IMR-90 (cell line): ENCODE results near the gene PAPSS1. TPM values are rescaled to one million over a fixed set of nuclear protein-coding genes. Genes with fewer than 3 reads are reported as not detected.

Source experiments
- ATAC-seq: fragments of 200-7000 bp; cut with Tn5 transposase; 2 replicates; pipeline ENCODE4 v1.9.1; 2020; ENCODE audit warnings: low read depth, mild to moderate bottlenecking, moderate library complexity
- BruUV-seq: library from RNA; stranded (reverse); fragments of 400-500 nt; replicated peaks from 2 replicates; lab custom pipeline; 2021; lab: Mats Ljungman, UMichigan
- CTCF ChIA-PET: fragments of 300-600 bp; formaldehyde crosslinking; extraction: SDS; loops from one replicate; lab custom pipeline; 2021; ENCODE audit warnings: antibody characterized with exemption; lab: Yijun Ruan, JAX
- POLR2A ChIA-PET: fragments of 300-600 bp; sonication (Branson Sonifier 250); formaldehyde crosslinking; loops from one replicate; lab custom pipeline; 2022; ENCODE audit warnings: antibody characterized with exemption; ENCODE audit not compliant: unreplicated experiment; lab: Charles Lee
- DNase-seq: peaks from one replicate; pipeline ENCODE4 v3.0.0; 2013
- H2AFZ ChIP-seq: replicated peaks from 2 replicates; pipeline ENCODE3; 2013; ENCODE audit warnings: low read length, mild to moderate bottlenecking; ENCODE audit not compliant: poor library complexity
- H2AK5ac ChIP-seq: 2 replicates; pipeline ENCODE4 v1.6.1; 2013; ENCODE audit warnings: low read depth, low read length, inconsistent platforms
- H2AK9ac ChIP-seq: replicated peaks from 2 replicates; pipeline ENCODE3; 2013; ENCODE audit warnings: mild to moderate bottlenecking, low read depth, low read length, moderate library complexity; ENCODE audit not compliant: poor library complexity
- H2BK120ac ChIP-seq: 2 replicates; pipeline ENCODE4 v1.6.1; 2013; ENCODE audit warnings: low read depth, low read length, inconsistent platforms
- H2BK15ac ChIP-seq: 3 replicates; pipeline ENCODE4 v1.6.1; 2013; ENCODE audit warnings: low read depth, low read length, inconsistent platforms
- H2BK20ac ChIP-seq: 2 replicates; pipeline ENCODE4 v1.6.1; 2013; ENCODE audit warnings: low read depth, mild to moderate bottlenecking, inconsistent platforms, low read length, moderate library complexity
- H2BK5ac ChIP-seq: 2 replicates; pipeline ENCODE4 v1.6.1; 2013; ENCODE audit warnings: mild to moderate bottlenecking, low read depth, low read length, inconsistent platforms; ENCODE audit not compliant: poor library complexity, severe bottlenecking
- H3K14ac ChIP-seq: replicated peaks from 2 replicates; pipeline ENCODE4 v1.6.1; 2013; ENCODE audit warnings: low read depth, low read length, inconsistent platforms
- H3K18ac ChIP-seq: 2 replicates; pipeline ENCODE4 v1.6.1; 2013; ENCODE audit warnings: low read depth, low read length, control low read depth
- H3K23ac ChIP-seq: 2 replicates; pipeline ENCODE4 v1.6.1; 2013; ENCODE audit warnings: low read depth, low read length, inconsistent platforms
- H3K27ac ChIP-seq: 2 replicates; pipeline ENCODE4 v1.5.1; 2013; ENCODE audit warnings: mild to moderate bottlenecking, control low read depth, low read length; ENCODE audit not compliant: insufficient read depth
- H3K27me3 ChIP-seq: 2 replicates; pipeline ENCODE4 v1.6.1; 2013; ENCODE audit warnings: low read length; ENCODE audit not compliant: control insufficient read depth, insufficient read depth
- H3K36me3 ChIP-seq: 2 replicates; pipeline ENCODE4 v1.6.1; 2013; ENCODE audit warnings: low read length, mixed read lengths; ENCODE audit not compliant: control insufficient read depth, insufficient read depth
- H3K4ac ChIP-seq: 2 replicates; pipeline ENCODE4 v1.6.1; 2013; ENCODE audit warnings: low read depth, low read length, inconsistent platforms
- H3K4me1 ChIP-seq: 2 replicates; pipeline ENCODE4 v1.6.1; 2013; ENCODE audit warnings: low read length, mixed read lengths; ENCODE audit not compliant: control insufficient read depth, insufficient read depth
- H3K4me2 ChIP-seq: 2 replicates; pipeline ENCODE4 v1.6.1; 2013; ENCODE audit warnings: low read depth, mild to moderate bottlenecking, control low read depth, low read length, moderate library complexity
- H3K4me3 ChIP-seq: 2 replicates; pipeline ENCODE4 v1.5.1; 2013; ENCODE audit warnings: low read depth, mild to moderate bottlenecking, control low read depth, low read length, moderate library complexity; ENCODE audit not compliant: insufficient read depth
- H3K56ac ChIP-seq: 2 replicates; pipeline ENCODE4 v1.6.1; 2013; ENCODE audit warnings: low read length, inconsistent platforms; ENCODE audit not compliant: insufficient read depth; ENCODE audit errors: extremely low read depth
- H3K79me1 ChIP-seq, 2 experiments: 2 replicates each; pipeline ENCODE4 v1.6.1; 2013; ENCODE audit warnings: low read length in 2 of 2, inconsistent platforms in 1 of 2, low read depth in 1 of 2
- H3K9ac ChIP-seq: 2 replicates; pipeline ENCODE4 v1.6.1; 2013; ENCODE audit warnings: low read depth, low read length, control low read depth
- H3K9me1 ChIP-seq: 2 replicates; pipeline ENCODE4 v1.6.1; 2013; ENCODE audit warnings: low read length, inconsistent platforms; ENCODE audit not compliant: insufficient read depth
- H3K9me3 ChIP-seq: 2 replicates; pipeline ENCODE4 v1.6.1; 2013; ENCODE audit warnings: low read length; ENCODE audit not compliant: control insufficient read depth, insufficient read depth
- H4K20me1 ChIP-seq: 2 replicates; pipeline ENCODE4 v1.6.1; 2013; ENCODE audit warnings: low read length, inconsistent platforms; ENCODE audit not compliant: insufficient read depth
- H4K5ac ChIP-seq: 2 replicates; pipeline ENCODE4 v1.6.1; 2013; ENCODE audit warnings: mild to moderate bottlenecking, low read depth, low read length, control low read depth
- H4K8ac ChIP-seq, 2 experiments: 2 replicates each; pipeline ENCODE4 v1.6.1; 2013; ENCODE audit warnings: low read depth in 2 of 2, low read length in 2 of 2, control low read depth in 1 of 2, inconsistent platforms in 1 of 2
- H4K91ac ChIP-seq: 2 replicates; pipeline ENCODE4 v1.6.1; 2013; ENCODE audit warnings: low read depth, low read length, inconsistent platforms; ENCODE audit not compliant: insufficient read depth
- BHLHE40 ChIP-seq: fragments of 150-350 bp; IDR thresholded peaks from 2 replicates; pipeline ENCODE4 v1.6.1; 2016; ENCODE audit warnings: mild to moderate bottlenecking, low read depth, low read length
- CEBPB ChIP-seq: IDR thresholded peaks from 2 replicates; pipeline ENCODE4 v1.6.1; 2012; ENCODE audit warnings: low read depth, low read length, improper control_type of control experiment
- CHD1 ChIP-seq: IDR thresholded peaks from 2 replicates; pipeline ENCODE4 v1.6.1; 2012; ENCODE audit warnings: low read depth, low read length, improper control_type of control experiment
- CTCF ChIP-seq: conservative IDR thresholded peaks from 2 replicates; pipeline ENCODE4 v1.5.1; 2012; ENCODE audit warnings: mild to moderate bottlenecking, low read depth, low read length, improper control_type of control experiment
- ELK1 ChIP-seq: fragments of 150-350 bp; IDR thresholded peaks from 2 replicates; pipeline ENCODE4 v1.6.1; 2016; ENCODE audit warnings: low read depth, mild to moderate bottlenecking, low read length, moderate library complexity, borderline replicate concordance
- FOS ChIP-seq: fragments of 150-350 bp; IDR thresholded peaks from 2 replicates; pipeline ENCODE4 v1.6.1; 2016; ENCODE audit warnings: low read depth, low read length
- MAFK ChIP-seq: IDR thresholded peaks from 2 replicates; pipeline ENCODE4 v1.6.1; 2012; ENCODE audit warnings: low read depth, low read length, improper control_type of control experiment
- MXI1 ChIP-seq: IDR thresholded peaks from 2 replicates; pipeline ENCODE4 v1.6.1; 2012; ENCODE audit warnings: low read depth, mild to moderate bottlenecking, low read length, moderate library complexity, borderline replicate concordance
- NFE2L2 ChIP-seq: fragments of 150-350 bp; IDR thresholded peaks from 2 replicates; pipeline ENCODE4 v1.6.1; 2016; ENCODE audit warnings: low read depth, mild to moderate bottlenecking, low read length
- POLR2A ChIP-seq: IDR thresholded peaks from 2 replicates; pipeline ENCODE4 v1.6.1; 2012; ENCODE audit warnings: mild to moderate bottlenecking, low read depth, low read length
- RAD21 ChIP-seq: IDR thresholded peaks from 2 replicates; pipeline ENCODE4 v1.6.1; 2012; ENCODE audit warnings: low read length, improper control_type of control experiment
- RCOR1 ChIP-seq: IDR thresholded peaks from 2 replicates; pipeline ENCODE4 v1.6.1; 2012; ENCODE audit warnings: mild to moderate bottlenecking, low read length, improper control_type of control experiment; ENCODE audit not compliant: insufficient replicate concordance
- RFX5 ChIP-seq: IDR thresholded peaks from 2 replicates; pipeline ENCODE4 v1.8.0; 2012; ENCODE audit warnings: low read depth, mild to moderate bottlenecking, low read length, moderate library complexity
- SMC3 ChIP-seq: fragments of 150-350 bp; IDR thresholded peaks from 2 replicates; pipeline ENCODE4 v1.6.1; 2016; ENCODE audit warnings: low read depth, mild to moderate bottlenecking, antibody characterized with exemption, low read length, moderate library complexity
- USF2 ChIP-seq: fragments of 150-350 bp; IDR thresholded peaks from 2 replicates; pipeline ENCODE4 v1.6.1; 2017; ENCODE audit warnings: mild to moderate bottlenecking, antibody characterized with exemption, low read length, low read depth
- WGBS, 2 experiments: methylation state at CpG; one replicate each; pipeline versions ENCODE4 v1.1.5 to v1.1.7; 2013; ENCODE audit warnings: missing lambda C conversion rate in 2 of 2; ENCODE audit not compliant: insufficient read length in 1 of 2; ENCODE audit errors: extremely low coverage in 2 of 2; 5-methylcytosine and 5-hydroxymethylcytosine counted together
- dilution Hi-C: fragments of 300-500 bp; cut with HindIII; formaldehyde crosslinking; loops from one replicate; pipeline ENCODE4 v1.14.3; 2018; ENCODE audit warnings: low sequenced_read_pairs; ENCODE audit not compliant: unreplicated experiment
- in situ Hi-C: fragments of 300-500 bp; cut with MboI; formaldehyde crosslinking; loops from 3 replicates; pipeline ENCODE4 v1.14.3; 2019; ENCODE audit warnings: low sequenced_read_pairs, inconsistent platforms, mixed read lengths
- intact Hi-C: fragments of 100-400 bp; cut with micrococcal nuclease; formaldehyde crosslinking; loops from 2 replicates; pipeline ENCODE4 v1.10.0; 2022
- polyA plus RNA-seq, 3 experiments: library from polyadenylated mRNA; depleted of rRNA; stranded (reverse); fragments of >200 nt; gene quantifications; 2 replicates each; pipeline ENCODE4 v1.2.3, GENCODE V29; 2012; ENCODE audit warnings: low replicate concordance in 1 of 3
- total RNA-seq: library from RNA; depleted of rRNA; stranded (reverse); fragments of >200 nt; gene quantifications from 2 replicates; pipeline ENCODE4 v1.2.3, GENCODE V29; 2012

Gene PAPSS1
- total and polyA plus RNA-seq, 2 of the 4 experiments (the other 2 are of a cell fraction) = 71.8 to 82.8 TPM

GRCh38 chr4:107688421-107688820, 31.6 kb downstream of the PAPSS1 start (continued):
- TF ChIP-seq SMC3 = no peak
- TF ChIP-seq MXI1 = no peak

GRCh38 chr4:107685740-107686139, 34.3 kb downstream of the PAPSS1 start:
- ChIA-PET POLR2A (no interaction called here), CTCF (no interaction called here)
- no peaks in the 10 kb centered on the region for H3K27me3 ChIP-seq
- no peak overlapping the region for H2BK15ac ChIP-seq
- H2AK9ac ChIP-seq = no peak overlapping the region
- dilution Hi-C loops = no loop called here
- TF ChIP-seq RFX5 (no peak), BHLHE40 (no peak), RCOR1 (no peak), ELK1 (no peak), CHD1 (no peak), POLR2A (no peak), FOS (no peak), MAFK (no peak), MXI1 (no peak), SMC3 (no peak), USF2 (no peak), CTCF (no peak), CEBPB (no peak), NFE2L2 (no peak), RAD21 (no peak)
- no peak overlapping the region for H2BK20ac ChIP-seq
- no peaks in the 10 kb centered on the region for H3K9me3 ChIP-seq
- no peak overlapping the region for H3K23ac ChIP-seq
- H3K56ac ChIP-seq = no peak overlapping the region
- peaks cover 10% of the 10 kb centered on the region for H3K9me1 ChIP-seq
- no peak overlapping the region for H3K4ac ChIP-seq
- DNase-seq (no peak), ATAC-seq (no peak)
- intact Hi-C loops = no loop called here
- no peak overlapping the region for H3K9ac ChIP-seq
- peaks cover 6% of the 10 kb centered on the region; the same call in 1 of the 2 replicates for H4K20me1 ChIP-seq
- BruUV-seq = no TSS peak
- H3K36me3 ChIP-seq = peaks cover 7% of the 10 kb centered on the region
- H3K4me1 ChIP-seq = peaks cover 3% of the 10 kb centered on the region
- H3K14ac ChIP-seq = no peak overlapping the region
- no CpG with 5 or more reads among the region's 1 CpG for WGBS, 2 experiments
- in situ Hi-C loops = no loop called here
- H2BK5ac ChIP-seq = no peak overlapping the region
- no peak overlapping the region for H2AK5ac ChIP-seq
- H4K91ac ChIP-seq = no peak overlapping the region
- no peak overlapping the region for H3K18ac ChIP-seq
- no peak overlapping the region for H3K4me3 ChIP-seq
- H2BK120ac ChIP-seq = no peak overlapping the region
- H4K5ac ChIP-seq = no peak overlapping the region
- no peak overlapping the region for H3K27ac ChIP-seq
- H3K4me2 ChIP-seq = no peak overlapping the region
- H3K79me1 ChIP-seq = peaks cover 14 to 21% of the 10 kb centered on the region in 2 experiments
- no peak overlapping the region for H2AFZ ChIP-seq
- no peak overlapping the region for H4K8ac ChIP-seq
